Activated CD8-positive, alpha-beta memory T cell treated with anti-CD3 and anti-CD28 coated beads for 4 hours (primary cell): ENCODE measurements around the gene SATB2.

ENCODE experiments used
- DNase-seq, 2 donors: peaks; one replicate each; pipeline ENCODE4 v3.0.0-alpha.2; 2020; ENCODE audit warnings: low read depth in 2 of 2

The SATB2 gene

GRCh38 chr2:199325881-199326280 is 131.9 kb downstream of the SATB2 start:
- DNase-seq = no peak

GRCh38 chr2:199322151-199322550 is 135.6 kb downstream of the SATB2 start:
- DNase-seq = no peak

- DNase-seq = no peak
Observed at GRCh38 chr2:199317646-199318045, 140.1 kb downstream of the SATB2 start.

GRCh38 chr2:199316851-199317250 is 140.9 kb downstream of the SATB2 start:
- no peak for DNase-seq

GRCh38 chr2:199315299-199316179 is 142.2 kb downstream of the SATB2 start:
- no peak for DNase-seq

- DNase-seq = no peak
Observed at GRCh38 chr2:199312931-199313330, 144.8 kb downstream of the SATB2 start.

GRCh38 chr2:199310771-199311585 is 146.8 kb downstream of the SATB2 start:
- DNase-seq = no peak

- DNase-seq = no peak
Observed at GRCh38 chr2:199309973-199310372, 147.8 kb downstream of the SATB2 start.

GRCh38 chr2:199309411-199309810 is 148.3 kb downstream of the SATB2 start:
- no peak for DNase-seq

- DNase-seq = no peak
Observed at GRCh38 chr2:199308567-199308966, 149.2 kb downstream of the SATB2 start.

GRCh38 chr2:199307461-199307860 is 150.3 kb downstream of the SATB2 start:
- DNase-seq = no peak

- DNase-seq = no peak
Observed at GRCh38 chr2:199306116-199306515, 151.6 kb downstream of the SATB2 start.

- no peak for DNase-seq
Observed at GRCh38 chr2:199303728-199304177, 154.0 kb downstream of the SATB2 start.

GRCh38 chr2:199302851-199303250 is 154.9 kb downstream of the SATB2 start:
- no peak for DNase-seq

- no peak for DNase-seq
Observed at GRCh38 chr2:199288424-199288823, 169.3 kb downstream of the SATB2 start.

- DNase-seq = no peak
Observed at GRCh38 chr2:199282309-199282708, 175.4 kb downstream of the SATB2 start.

GRCh38 chr2:199279146-199279545 is 178.6 kb downstream of the SATB2 start:
- DNase-seq = no peak

- DNase-seq = no peak
Observed at GRCh38 chr2:199278099-199278498, 179.6 kb downstream of the SATB2 start.

- DNase-seq = no peak
Observed at GRCh38 chr2:199273042-199273511, 184.7 kb downstream of the SATB2 start.

GRCh38 chr2:199261936-199262335 is 195.8 kb downstream of the SATB2 start:
- no peak for DNase-seq

- no peak for DNase-seq
Observed at GRCh38 chr2:199261239-199261638, 196.5 kb downstream of the SATB2 start.

GRCh38 chr2:199259671-199260070 is 198.1 kb downstream of the SATB2 start:
- no peak for DNase-seq

GRCh38 chr2:199258291-199258690 is 199.4 kb downstream of the SATB2 start:
- DNase-seq = no peak
